Liver (tissue), 9 donors: ENCODE data around the gene STRA6. TPM values are rescaled to one million over a fixed set of nuclear protein-coding genes. Genes with fewer than 3 reads are reported as not detected.
"Not testable (repeated sequence)": the region's sequence is repeated elsewhere in the genome, so short reads cannot be mapped to it uniquely, and the experiment has no call there.

Experiments
- DNase-seq: peaks from one replicate; pipeline ENCODE4 v3.0.0-alpha.2; 2017; ENCODE audit warnings: low spot score
- H3K27ac ChIP-seq, 2 donors: one replicate each; pipeline ENCODE4 v1.7.0; 2013; ENCODE audit warnings: inconsistent platforms in 2 of 2, low read length in 2 of 2, control low read depth in 1 of 2, low read depth in 1 of 2, mild to moderate bottlenecking in 1 of 2
- H3K27me3 ChIP-seq, 4 donors: one replicate each; pipeline versions ENCODE4 v1.6.1 to v1.7.0; 2013; ENCODE audit warnings: low read length in 3 of 4, inconsistent platforms in 1 of 4, mild to moderate bottlenecking in 1 of 4, moderate library complexity in 1 of 4; ENCODE audit not compliant: control insufficient read depth in 4 of 4, insufficient read depth in 4 of 4
- H3K36me3 ChIP-seq, 4 donors: one replicate each; pipeline versions ENCODE4 v1.6.1 to v1.7.0; 2013; ENCODE audit warnings: low read length in 3 of 4, mild to moderate bottlenecking in 3 of 4, low read depth in 1 of 4, moderate library complexity in 1 of 4; ENCODE audit not compliant: control insufficient read depth in 4 of 4, insufficient read depth in 3 of 4
- H3K4me1 ChIP-seq, 4 donors: one replicate each; pipeline versions ENCODE4 v1.6.1 to v1.7.0; 2013; ENCODE audit warnings: low read length in 3 of 4, mild to moderate bottlenecking in 3 of 4, moderate library complexity in 1 of 4; ENCODE audit not compliant: control insufficient read depth in 4 of 4, insufficient read depth in 4 of 4
- H3K4me3 ChIP-seq, 3 donors: one replicate each; pipeline versions ENCODE4 v1.6.1 to v1.7.0; 2013; ENCODE audit warnings: low read length in 3 of 3, control low read depth in 1 of 3, low read depth in 1 of 3, mild to moderate bottlenecking in 1 of 3
- H3K9ac ChIP-seq, 2 donors: one replicate each; pipeline ENCODE4 v1.7.0; 2013; ENCODE audit warnings: low read length in 2 of 2, mild to moderate bottlenecking in 2 of 2, moderate library complexity in 2 of 2, control low read depth in 1 of 2, low read depth in 1 of 2
- H3K9me3 ChIP-seq, 4 donors: one replicate each; pipeline versions ENCODE4 v1.6.1 to v1.7.0; 2013; ENCODE audit warnings: low read length in 3 of 4; ENCODE audit not compliant: control insufficient read depth in 4 of 4
- EGR1 ChIP-seq, 2 donors: IDR thresholded peaks; 2 replicates each; pipeline ENCODE4 v1.6.1; 2016 to 2018; ENCODE audit warnings: antibody characterized with exemption in 2 of 2, low read depth in 2 of 2
- FOXA1 ChIP-seq: IDR thresholded peaks from 2 replicates; pipeline ENCODE4 v1.6.1; 2016; ENCODE audit warnings: antibody characterized with exemption
- FOXA2 ChIP-seq: IDR thresholded peaks from 2 replicates; pipeline ENCODE4 v1.6.1; 2016; ENCODE audit warnings: antibody characterized with exemption
- GABPA ChIP-seq, 2 donors: IDR thresholded peaks in 1 of 2; conservative IDR thresholded peaks in 1 of 2; 2 replicates each; pipeline ENCODE4 v1.6.1; 2016; ENCODE audit warnings: antibody characterized with exemption in 2 of 2, mild to moderate bottlenecking in 1 of 2, moderate library complexity in 1 of 2
- HNF4A ChIP-seq, 2 donors: conservative IDR thresholded peaks; 2 replicates each; pipeline ENCODE4 v1.6.1; 2016; ENCODE audit warnings: antibody characterized with exemption in 2 of 2, mild to moderate bottlenecking in 2 of 2
- JUND ChIP-seq, 2 donors: IDR thresholded peaks; 2 replicates each; pipeline ENCODE4 v1.6.1; 2016; ENCODE audit warnings: antibody characterized with exemption in 2 of 2
- NR2F2 ChIP-seq: IDR thresholded peaks from 2 replicates; pipeline ENCODE4 v1.6.1; 2016; ENCODE audit warnings: antibody characterized with exemption
- RXRA ChIP-seq, 2 donors: IDR thresholded peaks; 2 replicates each; pipeline ENCODE4 v1.6.1; 2017 to 2018; ENCODE audit warnings: antibody characterized with exemption in 2 of 2, mild to moderate bottlenecking in 1 of 2
- SP1 ChIP-seq: IDR thresholded peaks from 2 replicates; pipeline ENCODE4 v1.6.1; 2018; ENCODE audit warnings: antibody characterized with exemption, mild to moderate bottlenecking
- TAF1 ChIP-seq: conservative IDR thresholded peaks from 2 replicates; pipeline ENCODE4 v1.6.1; 2016; ENCODE audit warnings: antibody characterized with exemption, mild to moderate bottlenecking
- YY1 ChIP-seq: IDR thresholded peaks from 2 replicates; pipeline ENCODE4 v1.6.1; 2016; ENCODE audit warnings: antibody characterized with exemption, mild to moderate bottlenecking
- ZBTB33 ChIP-seq: IDR thresholded peaks from 2 replicates; pipeline ENCODE4 v1.6.1; 2016; ENCODE audit warnings: antibody characterized with exemption
- WGBS: extraction: QIAGEN DNeasy Blood & Tissue Kit; methylation state at CpG from one replicate; pipeline ENCODE4 v1.1.7; 2013; 5-methylcytosine and 5-hydroxymethylcytosine counted together
- polyA plus RNA-seq, 2 donors: library from polyadenylated mRNA; stranded (reverse) in 1 of 2; unstranded in 1 of 2; fragments of 200-250 nt in 1 of 2; fragments of >200 nt in 1 of 2; fragmentation: Nextera tagmentation in 1 of 2; extraction: Ambion mirVana in 1 of 2; gene quantifications; one replicate each; pipeline versions ENCODE4 v1.2.1 to v1.2.3, GENCODE V29; 2013 to 2015
- total RNA-seq, 2 donors: library from RNA; depleted of rRNA; stranded (reverse); fragments of >200 nt; gene quantifications; one replicate each; pipeline ENCODE4 v1.2.3, GENCODE V29; 2014
- TF ChIP-seq, protein P1 (sequence below): fragments of 150-350 bp; IDR thresholded peaks from 2 replicates; pipeline ENCODE4 v1.5.1; 2017; ENCODE audit warnings: improper control_type of control experiment, low read depth, low read length; ENCODE audit not compliant: missing input control
- TF ChIP-seq, protein P2 (sequence below): IDR thresholded peaks from 2 replicates; pipeline ENCODE4 v1.6.1; 2016; ENCODE audit warnings: antibody characterized with exemption
- TF ChIP-seq, protein P3 (sequence below): IDR thresholded peaks from 2 replicates; pipeline ENCODE4 v1.6.1; 2016; ENCODE audit warnings: antibody characterized with exemption
- donor health status: healthy.
- donor health status: healthy.
- donor health status: healthy.
- donor health status: healthy.
- donor health status: healthy.

STRA6 gene
- total and polyA plus RNA-seq, 4 donors: 3.1 TPM; not detected in 3

DNA sequence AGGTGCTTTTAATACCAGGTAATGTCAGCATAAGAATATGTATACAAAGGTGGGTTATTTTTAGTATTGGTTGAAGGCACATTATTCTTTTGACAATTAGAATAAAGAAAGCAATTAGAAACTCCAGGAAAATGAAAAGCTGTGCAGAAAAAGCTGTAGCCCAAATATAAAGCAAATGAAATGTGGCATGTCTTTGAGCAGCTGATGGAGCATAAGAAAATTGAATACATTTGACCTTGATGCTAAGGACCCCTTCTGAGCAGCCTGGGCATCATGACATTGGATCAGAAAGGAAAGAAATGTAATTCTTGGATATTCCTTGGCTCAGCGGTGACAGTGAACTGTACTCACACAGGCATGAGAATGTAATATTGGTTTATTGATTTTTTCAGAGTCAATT is 37.1 kb downstream of the STRA6 start:
- TF ChIP-seq, protein P1, sequence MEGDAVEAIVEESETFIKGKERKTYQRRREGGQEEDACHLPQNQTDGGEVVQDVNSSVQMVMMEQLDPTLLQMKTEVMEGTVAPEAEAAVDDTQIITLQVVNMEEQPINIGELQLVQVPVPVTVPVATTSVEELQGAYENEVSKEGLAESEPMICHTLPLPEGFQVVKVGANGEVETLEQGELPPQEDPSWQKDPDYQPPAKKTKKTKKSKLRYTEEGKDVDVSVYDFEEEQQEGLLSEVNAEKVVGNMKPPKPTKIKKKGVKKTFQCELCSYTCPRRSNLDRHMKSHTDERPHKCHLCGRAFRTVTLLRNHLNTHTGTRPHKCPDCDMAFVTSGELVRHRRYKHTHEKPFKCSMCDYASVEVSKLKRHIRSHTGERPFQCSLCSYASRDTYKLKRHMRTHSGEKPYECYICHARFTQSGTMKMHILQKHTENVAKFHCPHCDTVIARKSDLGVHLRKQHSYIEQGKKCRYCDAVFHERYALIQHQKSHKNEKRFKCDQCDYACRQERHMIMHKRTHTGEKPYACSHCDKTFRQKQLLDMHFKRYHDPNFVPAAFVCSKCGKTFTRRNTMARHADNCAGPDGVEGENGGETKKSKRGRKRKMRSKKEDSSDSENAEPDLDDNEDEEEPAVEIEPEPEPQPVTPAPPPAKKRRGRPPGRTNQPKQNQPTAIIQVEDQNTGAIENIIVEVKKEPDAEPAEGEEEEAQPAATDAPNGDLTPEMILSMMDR: no peak
- TF ChIP-seq SP1: no peak
- no peak for TF ChIP-seq TAF1
- TF ChIP-seq GABPA (IDR thresholded peaks at IDR 0.05 in 1 of 2, conservative IDR thresholded peaks at IDR 0.05 in 1 of 2): no peak
- no peak for TF ChIP-seq FOXA2
- TF ChIP-seq, protein P2, sequence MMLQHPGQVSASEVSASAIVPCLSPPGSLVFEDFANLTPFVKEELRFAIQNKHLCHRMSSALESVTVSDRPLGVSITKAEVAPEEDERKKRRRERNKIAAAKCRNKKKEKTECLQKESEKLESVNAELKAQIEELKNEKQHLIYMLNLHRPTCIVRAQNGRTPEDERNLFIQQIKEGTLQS: no peak
- TF ChIP-seq, protein P3, sequence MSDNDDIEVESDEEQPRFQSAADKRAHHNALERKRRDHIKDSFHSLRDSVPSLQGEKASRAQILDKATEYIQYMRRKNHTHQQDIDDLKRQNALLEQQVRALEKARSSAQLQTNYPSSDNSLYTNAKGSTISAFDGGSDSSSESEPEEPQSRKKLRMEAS: no peak
- no peak for TF ChIP-seq HNF4A (conservative IDR thresholded peaks at IDR 0.05)
- TF ChIP-seq EGR1 (IDR thresholded peaks at IDR 0.05; ENCODE audit: low read depth in 2 of 2): no peak
- no peak for DNase-seq

DNA sequence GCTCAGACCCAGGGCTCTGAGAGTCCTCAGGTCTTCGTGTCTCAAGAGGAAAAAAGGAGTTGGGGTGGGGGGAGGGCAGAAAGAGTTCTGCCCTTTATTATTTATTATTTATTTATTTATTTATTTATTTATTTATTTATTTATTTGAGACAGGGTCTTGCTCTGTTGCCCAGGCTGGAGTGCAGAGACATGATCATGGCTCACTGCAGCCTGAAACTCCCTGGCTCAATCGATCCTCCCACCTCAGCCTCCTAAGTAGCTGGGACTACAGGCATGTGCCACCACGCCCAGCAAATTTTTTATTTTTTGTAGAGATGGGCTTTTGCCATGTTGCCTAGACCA is 40.4 kb downstream of the STRA6 start:
- not testable (repeated sequence) for H3K27me3 ChIP-seq, H3K4me1 ChIP-seq, H3K36me3 ChIP-seq, H3K9me3 ChIP-seq, H3K27ac ChIP-seq, H3K9ac ChIP-seq, DNase-seq, H3K4me3 ChIP-seq
- WGBS: 88% methylated on average over 3 of the region's 3 CpGs

More for the DNA sequence above, 37.1 kb downstream of the STRA6 start:
- Histone ChIP-seq H3K9ac (no peak overlapping the region), H3K4me3 (no peak overlapping the region), H3K4me1 (peaks cover 0 to 3% (median 0%) of the 10 kb centered on the region in 4 donors), H3K9me3 (peaks cover 0 to 6% (median 0%) of the 10 kb centered on the region in 4 donors), H3K36me3 (no peaks in the 10 kb centered on the region), H3K27ac (no peak overlapping the region), H3K27me3 (no peaks in the 10 kb centered on the region)
- 96% methylated on average over 1 of the region's 1 CpG for WGBS

GRCh38 chr15:74160390-74160789 is 42.2 kb downstream of the STRA6 start:
- H3K9me3 ChIP-seq, DNase-seq, H3K27me3 ChIP-seq, H3K4me1 ChIP-seq, H3K9ac ChIP-seq, H3K27ac ChIP-seq, H3K4me3 ChIP-seq, H3K36me3 ChIP-seq: not testable (repeated sequence)
- 93% methylated on average over 3 of the region's 3 CpGs for WGBS

- Histone ChIP-seq H3K4me3 (no peak overlapping the region), H3K36me3 (no peaks in the 10 kb centered on the region), H3K4me1 (no peaks in the 10 kb centered on the region), H3K9ac (no peak overlapping the region), H3K27me3 (peaks cover 0 to 3% (median 0%) of the 10 kb centered on the region in 4 donors), H3K9me3 (peaks cover 0 to 2% (median 0%) of the 10 kb centered on the region in 4 donors), H3K27ac (no peak overlapping the region)
- WGBS: 100% methylated on average over 1 of the region's 1 CpG
- no peak for DNase-seq
- TF ChIP-seq NR2F2 (no peak), JUND (IDR thresholded peaks at IDR 0.05) (no peak), FOXA1 (no peak), HNF4A (conservative IDR thresholded peaks at IDR 0.05) (no peak), EGR1 (IDR thresholded peaks at IDR 0.05; ENCODE audit: low read depth in 2 of 2) (no peak), ZBTB33 (no peak), GABPA (IDR thresholded peaks at IDR 0.05 in 1 of 2, conservative IDR thresholded peaks at IDR 0.05 in 1 of 2) (no peak), FOXA2 (no peak), RXRA (IDR thresholded peaks at IDR 0.05) (no peak), TAF1 (no peak), YY1 (no peak)
- TF ChIP-seq, protein P3: no peak
- TF ChIP-seq, protein P2: no peak
Observed at GRCh38 chr15:74159773-74160172, 42.8 kb downstream of the STRA6 start.
